Measurements from ENCODE around the gene EIF3B.
A peak's percentile ranks its signal among the peaks of the same experiment; 100 is the strongest.
"Not testable (repeated sequence)": the region's sequence is repeated elsewhere in the genome, so short reads cannot be mapped to it uniquely, and the experiment has no call there.

The EIF3B gene

DNA sequence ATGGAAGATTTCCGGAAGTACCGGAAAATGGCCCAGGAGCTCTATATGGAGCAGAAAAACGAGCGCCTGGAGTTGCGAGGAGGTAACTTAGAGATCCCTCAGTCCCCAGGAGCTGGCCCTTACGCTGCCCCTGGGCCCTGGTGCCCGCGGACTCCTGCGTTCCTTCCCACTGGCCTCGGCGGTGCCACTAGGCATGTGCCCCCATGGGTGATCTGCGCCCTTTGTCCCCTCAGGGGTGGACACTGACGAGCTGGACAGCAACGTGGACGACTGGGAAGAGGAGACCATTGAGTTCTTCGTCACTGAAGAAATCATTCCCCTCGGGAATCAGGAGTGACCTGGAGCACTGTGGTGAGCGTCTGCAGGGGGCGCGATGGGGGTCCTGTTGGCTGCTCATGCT is 24.5 kb downstream of the EIF3B start:
- DNase-seq = no peak

DNA sequence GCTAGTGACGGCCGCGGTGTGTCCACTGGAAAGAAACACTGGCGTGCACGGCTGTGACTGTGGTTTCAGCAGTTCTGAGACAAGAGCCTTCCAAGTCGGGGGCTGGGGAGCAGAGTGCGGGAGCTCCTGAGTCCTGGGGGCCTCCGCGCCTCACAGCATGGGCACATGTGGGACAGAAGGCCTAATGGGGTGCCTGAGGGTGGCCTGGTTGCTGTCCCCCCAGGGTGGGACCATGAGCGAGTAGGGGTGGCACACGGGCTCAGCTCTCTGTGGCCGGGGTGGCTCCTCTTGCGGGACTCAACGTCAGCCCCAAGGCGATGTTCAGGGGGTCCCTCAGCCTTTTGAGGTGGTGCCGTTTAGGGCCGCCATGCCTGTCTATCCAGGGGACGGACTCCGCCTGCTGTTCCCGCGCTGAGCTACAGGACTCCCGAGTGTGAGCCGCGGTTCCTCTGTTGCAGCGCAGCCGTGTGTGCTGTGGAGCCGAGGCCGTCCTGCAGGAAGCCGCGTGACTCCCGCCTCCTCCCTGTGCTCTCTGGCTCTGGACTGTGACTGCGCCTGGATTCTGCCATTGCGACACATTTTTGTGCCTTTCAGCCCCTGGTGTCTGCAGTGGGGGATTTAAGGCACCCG is 25.3 kb downstream of the EIF3B start:
- DNase-seq = no peak

DNA sequence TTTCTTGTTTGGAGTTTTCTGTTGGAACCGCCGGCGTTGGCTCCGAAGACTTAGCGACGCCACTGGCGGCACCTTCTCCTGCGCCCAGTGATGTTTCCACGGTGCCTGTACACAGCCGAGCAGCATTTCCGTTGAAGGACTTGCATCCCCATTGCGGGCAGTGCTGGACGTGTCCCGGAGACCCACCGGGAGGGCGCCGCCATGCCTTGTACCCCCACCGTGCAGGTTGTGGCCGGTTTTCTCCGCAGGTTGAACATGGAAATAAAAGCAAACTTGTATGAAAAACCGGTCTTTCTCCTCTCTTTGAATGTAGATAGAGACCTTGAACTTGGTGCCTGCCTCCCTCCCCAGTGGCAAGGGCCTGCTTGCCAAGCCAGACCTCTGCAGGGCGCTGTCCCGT is 25.8 kb downstream of the EIF3B start:
- DNase-seq = no peak

DNA sequence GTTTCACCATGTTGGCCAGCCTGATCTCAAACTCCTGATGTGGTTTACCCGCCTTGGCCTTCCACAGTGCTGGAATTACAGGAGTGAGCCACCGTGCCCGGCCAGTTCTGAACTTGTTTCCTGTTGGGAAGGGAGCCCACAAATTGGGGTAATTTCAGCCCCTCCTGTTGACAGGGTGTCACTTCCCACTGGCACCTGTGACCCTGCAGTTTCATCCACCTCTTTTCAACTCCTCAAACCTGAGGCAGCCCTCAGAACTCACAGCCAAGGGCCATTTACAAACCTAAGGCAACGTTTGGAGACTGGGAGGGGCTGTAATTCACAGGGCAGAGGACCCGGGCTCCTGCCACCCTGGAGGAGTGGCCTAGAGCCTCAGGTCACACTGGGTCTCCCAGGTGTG is 26.6 kb downstream of the EIF3B start:
- no peak for DNase-seq

DNA sequence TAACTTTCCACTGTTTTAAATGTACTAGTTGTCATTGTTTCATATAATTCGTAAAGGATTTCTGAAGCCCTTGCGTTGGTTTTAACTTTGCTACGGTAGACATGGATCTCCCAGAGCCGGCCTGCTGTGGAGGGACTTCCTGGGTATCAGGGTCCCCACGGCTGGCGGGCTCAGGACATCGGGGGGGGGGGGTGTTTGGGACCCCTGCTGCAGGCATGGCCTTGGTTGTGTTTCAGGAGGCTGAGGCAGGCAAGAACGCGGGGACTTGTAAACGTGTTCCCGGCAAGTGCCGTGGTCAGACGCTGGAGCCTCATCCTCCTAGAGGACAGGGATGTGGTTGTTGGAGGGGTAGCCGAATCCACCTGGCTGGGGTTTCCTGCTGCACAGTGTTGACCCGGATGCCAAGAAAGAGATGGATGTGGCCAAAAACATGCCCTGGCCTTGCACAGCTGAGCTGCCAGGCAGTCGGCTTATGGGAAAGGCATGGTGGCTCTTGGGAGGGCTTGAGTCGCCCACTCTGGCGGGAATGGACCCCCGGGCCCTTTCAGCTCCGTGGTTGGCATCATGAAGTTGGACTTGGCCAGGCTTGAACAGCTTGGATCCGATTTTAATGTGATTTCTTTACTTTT is 27.4 kb downstream of the EIF3B start:
- DNase-seq = no peak

DNA sequence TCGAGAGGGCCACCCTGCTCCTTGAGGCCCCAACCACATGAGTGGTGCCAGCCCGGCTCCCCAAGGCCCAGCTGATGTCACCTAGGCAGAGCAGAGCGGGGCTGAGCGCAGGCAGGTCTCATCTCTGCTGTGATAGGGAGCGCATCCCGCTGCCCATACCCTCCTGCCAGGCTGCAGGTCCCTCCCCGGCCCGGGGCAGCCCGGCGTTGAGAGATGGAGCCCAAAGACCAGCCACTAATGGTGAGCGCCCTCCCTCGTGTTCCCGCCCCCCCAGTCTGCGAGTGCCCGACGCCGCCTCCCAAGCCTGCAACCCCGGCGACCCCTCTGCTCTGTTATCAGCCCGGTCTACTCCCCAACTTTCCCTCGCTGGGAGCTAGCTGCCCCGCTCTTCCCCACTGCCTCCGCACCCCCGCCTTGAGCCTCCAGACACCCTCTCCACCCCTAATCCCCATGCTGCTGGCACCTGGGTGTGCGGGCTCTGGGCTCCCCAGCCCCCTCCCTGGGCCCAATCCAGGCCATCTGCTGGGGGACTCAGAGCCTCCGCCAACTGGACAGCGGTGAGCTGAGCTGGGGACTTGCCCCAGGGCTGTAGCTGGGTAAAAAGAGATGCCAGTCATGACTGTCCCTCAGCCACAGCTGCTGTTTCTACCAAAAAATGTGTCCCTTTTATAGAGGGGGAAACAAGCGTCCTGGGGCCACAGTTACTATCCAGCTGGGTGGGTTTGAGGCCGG is 29.1 kb downstream of the EIF3B start:
- DNase-seq = no peak

DNA sequence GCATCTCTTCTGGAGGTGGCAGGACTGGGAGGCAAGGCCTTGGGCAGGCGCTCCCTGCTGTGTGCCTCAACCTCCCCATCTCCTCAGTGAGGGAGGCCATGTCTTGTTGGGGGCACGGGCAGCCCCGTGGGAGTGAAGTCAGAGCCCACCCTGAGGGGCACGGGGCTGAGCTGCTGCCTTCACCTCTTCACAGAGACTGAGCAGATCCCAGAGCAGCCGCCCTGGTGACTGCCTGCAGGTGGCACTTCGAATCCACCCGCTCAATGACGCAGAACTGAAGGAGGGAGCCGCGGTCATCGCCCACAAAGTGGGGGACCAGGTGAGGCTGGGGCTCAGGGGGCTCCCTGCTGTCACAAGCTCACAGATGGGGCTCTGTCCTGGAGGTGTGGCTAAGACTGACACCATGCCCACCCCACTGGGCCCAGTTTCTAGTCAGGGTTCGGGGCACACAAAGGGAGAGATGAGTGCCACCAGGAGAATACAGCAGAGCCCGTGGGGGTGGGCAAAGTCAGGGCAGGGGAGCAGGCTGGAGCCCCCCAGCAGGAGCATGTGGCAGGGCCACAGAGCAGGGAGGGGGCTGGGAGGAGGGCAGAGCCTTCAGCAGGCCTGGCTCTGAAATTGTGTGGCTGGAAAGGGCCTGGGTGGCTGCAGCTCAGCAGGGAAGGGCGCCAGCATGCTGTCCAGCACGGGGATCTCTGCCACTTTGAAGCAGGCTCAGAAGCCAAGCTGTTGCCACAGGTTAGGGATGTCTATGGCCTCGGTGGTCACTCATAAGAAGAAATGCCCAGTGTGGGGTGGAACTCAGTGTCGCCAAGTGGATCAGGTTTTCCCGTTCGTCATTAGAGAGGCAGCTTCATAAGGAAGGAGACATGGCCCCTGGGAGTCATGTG is 30.0 kb downstream of the EIF3B start:
- no peak for DNase-seq

DNA sequence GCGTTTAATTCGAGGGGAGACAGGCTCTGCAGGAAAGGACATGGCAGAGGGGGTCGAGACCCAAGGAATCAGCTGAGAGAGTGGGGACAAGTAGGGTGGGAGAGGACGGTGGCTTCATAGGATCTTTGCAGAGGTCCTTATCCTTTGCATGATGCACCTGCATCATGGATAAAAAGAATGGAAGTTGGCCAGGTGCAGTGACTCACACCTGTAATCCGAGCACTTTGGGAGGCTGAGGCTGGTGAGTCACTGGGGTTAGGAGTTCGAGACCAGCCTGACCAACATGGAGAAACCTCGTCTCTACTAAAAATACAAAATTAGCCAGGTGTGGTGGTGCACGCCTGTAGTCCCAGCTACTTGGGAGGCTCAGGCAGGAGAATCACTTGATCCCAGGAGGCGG is 31.5 kb downstream of the EIF3B start:
- not testable (repeated sequence) for DNase-seq

DNA sequence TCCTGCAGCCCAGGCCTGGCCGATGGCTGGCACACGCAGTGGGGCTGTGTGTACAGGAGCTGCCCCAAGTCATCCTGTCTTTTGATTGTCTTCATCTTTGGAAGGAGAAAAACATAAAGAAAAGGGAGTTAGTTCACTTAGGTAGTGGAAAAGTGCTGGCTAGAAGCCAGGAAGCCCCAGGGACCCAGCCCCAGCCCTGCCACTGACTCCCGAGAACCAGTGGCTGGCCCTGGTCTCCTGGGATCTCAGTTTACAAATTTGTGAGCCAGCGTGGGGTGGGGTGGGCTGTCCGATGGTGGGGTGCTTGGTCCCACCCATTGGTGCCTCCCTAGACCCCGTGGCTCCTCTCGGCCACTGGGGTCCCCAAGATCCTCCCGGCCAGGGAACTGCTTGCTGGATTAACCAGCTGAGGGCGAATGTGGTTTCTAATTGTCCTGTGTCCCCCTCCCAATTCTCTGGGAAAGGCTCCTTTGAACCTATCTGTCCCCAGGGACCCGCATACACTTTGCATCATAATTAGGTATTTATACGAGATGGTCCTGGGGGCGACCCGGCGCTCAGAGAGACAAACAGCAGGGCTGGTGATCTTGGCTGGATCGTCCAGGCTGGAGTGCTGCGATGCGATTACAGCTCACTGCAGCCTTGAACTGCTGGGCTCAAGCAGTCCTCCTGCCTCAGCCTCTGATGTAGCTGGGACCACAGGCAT is 32.5 kb downstream of the EIF3B start:
- no peak for DNase-seq

DNA sequence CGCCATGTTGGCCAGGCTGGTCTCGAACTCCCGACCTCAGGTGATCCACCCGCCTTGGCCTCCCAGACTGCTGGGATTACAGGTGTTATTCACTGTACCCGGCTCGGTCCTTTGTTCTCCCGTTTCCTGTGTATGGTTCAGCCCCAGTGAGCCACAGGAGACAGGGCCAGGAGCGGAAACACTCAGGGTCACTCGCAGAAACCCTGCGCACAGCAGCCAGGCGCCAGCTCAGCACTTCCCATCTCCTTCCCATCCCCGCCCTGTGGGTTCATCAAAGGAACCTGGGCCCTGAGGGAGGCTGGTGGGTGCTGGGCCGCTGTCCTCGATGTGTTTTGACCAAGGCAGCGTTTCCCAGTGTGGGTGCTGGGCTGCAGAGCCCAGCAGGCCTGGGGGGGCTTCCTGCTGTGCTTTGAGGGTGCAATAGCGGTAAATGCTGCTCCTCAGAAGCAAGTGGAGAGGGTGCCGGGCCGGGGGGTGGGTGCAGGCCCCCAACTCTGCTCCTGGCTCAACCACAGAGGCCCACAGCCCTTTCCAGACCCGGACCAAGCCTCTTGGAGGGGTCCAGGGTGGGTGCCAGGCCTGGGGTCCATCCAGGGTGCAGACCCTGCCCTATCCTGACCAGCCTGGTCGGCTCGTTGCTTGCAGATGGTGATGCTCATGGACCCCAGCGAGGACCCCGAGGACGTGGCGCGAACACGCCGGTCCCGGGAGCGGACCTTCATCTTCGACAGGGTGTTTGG is 33.4 kb downstream of the EIF3B start:
- DNase-seq = no peak

DNA sequence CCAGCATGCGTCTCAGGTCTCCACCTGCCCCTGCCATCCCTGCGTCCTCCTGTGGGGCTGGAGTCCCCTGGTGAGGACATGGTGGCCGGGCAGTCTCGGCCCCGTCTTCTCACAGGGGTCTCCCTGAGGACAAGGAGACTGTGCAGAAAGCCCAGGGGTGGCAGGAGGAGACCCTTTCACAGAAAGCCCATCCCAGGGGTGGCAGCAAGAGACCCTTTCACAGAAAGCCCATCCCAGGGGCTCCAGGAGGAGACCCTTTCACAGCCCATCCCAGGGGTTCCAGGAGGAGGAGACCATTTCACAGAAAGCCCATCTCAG is 34.0 kb downstream of the EIF3B start:
- DNase-seq = no peak

DNA sequence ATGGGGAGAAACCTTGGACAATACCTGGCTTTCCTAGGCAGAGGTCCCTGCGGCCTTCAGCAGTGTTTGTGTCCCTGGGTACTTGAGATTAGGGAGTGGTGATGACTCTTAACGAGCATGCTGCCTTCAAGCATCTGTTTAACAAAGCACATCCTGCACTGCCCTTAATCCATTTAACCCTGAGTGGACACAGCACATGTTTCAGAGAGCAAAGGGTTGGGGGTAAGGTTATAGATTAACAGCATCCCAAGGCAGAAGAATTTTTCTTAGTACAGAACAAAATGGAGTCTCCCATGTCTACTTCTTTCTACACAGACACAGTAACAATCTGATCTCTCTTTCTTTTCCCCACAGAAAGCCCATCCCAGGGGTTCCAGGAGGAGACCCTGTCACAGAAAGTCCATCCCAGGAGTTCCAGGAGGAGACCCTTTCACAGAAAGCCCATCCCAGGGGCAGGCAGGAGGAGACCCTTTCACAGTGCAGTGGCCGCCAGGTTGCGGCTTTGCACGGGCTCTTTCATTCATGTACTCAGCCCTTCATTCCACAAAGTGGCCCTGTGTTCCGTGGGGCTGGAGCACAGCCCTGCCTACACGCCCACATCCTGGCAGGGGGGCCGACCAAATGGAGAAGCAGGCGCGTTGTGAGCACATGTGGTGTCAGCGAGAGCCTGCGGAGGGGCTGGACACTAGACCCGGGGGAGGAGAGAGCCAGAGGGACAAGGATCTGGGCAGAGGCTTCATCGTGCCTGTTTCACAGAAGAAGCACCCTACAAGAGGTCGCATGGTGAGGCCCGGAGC is 35.6 kb downstream of the EIF3B start:
- not testable (repeated sequence) for DNase-seq

DNA sequence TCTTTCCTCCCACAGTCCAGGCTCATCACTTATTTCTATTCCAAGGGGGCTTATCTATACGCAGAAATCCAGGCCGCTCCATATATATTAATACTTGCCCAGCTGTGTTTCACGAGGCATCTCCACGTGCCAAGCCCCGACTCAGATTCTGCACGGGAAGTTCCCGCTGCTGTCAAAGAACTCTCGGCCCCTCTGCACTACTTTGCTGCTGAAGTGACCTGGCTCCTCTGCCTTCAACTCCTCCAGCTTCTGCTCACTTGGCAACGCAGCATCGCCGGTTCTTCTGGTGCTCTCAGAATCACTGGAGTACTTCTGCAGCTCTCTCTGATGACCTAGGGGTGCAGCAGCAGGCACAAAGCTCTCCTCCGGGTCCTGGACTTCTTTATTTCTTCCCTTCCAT is 39.1 kb downstream of the EIF3B start:
- no peak for DNase-seq

DNA sequence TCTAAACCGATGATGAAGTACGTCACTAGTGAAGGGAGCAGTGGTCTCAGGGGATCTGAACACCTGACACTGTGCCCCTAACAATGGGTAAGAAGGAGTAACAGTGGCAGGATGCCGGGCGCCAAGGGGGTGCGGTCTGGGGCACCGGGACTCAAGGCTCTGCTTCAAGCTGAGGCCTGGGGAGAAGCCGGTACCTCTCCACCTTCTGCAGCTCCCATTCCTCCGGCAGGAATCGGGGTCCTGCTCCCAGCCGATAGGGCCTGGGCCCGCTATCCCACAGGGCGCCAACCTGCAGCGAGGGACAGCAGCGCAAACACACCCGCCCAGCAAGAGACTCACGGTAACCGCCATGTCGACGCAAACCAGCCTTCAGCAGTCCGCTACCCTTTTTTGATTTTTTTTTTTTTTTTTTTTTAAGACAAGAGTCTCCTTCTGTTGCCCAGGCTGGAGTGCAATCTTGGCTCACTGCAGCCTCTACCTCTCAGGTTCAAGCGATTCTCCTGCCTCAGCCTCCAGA is 40.0 kb downstream of the EIF3B start:
- DNase-seq = no peak

DNA sequence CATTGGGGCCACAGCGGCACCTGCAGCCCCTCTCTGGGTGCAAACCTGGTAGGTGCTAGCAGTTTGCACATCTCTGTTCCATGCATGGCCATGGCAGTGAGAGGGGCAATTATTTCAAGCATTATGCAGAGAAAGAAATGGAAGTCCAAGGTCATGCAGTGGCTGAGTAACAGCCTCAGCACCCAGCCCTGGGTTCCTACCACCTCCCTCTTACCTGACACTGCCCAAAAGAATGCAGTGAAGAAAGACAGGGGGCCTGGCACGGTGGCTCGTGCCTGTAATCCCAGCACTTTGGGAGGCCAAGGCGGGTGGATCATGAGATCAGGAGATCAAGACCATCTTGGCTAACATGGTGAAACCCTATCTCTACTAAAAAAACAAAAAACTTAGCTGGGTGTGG is 43.9 kb downstream of the EIF3B start:
- DNase-seq = no peak

DNA sequence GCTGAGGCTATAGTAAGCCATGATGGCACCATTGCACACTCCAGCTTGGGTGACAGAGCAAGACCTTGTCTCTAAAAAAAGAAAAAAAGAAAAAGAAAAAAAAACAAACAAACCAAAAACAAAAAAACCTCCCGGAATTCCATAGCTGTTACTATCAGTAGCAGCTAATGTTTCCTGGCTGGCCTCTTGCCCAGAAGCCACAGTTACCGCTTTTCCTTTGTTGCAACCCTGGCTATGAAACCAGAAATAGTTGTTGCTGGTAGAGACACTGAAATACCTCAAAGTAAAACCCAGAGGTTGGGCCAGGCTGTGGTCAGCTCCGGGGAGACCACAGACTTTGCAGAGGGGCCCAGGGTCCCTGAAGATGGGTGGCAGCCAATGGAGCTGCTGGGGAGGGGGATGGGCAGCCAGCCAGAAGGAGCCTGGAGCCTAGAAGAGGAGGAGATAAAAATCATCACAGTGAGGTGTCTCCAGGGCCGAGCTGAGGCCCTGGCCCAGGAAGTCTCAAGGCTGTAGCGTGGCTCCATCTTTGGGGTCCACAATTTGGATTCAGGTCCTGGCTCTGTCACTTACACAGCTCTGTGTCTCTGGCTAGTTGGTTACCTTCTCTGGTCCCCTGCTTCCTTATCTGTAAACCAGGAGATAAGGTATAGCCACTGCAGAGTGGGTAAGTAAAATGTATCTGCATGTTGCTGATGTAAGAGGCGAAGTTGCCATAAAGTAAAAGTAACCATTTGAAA is 45.4 kb downstream of the EIF3B start:
- DNase-seq = no peak

DNA sequence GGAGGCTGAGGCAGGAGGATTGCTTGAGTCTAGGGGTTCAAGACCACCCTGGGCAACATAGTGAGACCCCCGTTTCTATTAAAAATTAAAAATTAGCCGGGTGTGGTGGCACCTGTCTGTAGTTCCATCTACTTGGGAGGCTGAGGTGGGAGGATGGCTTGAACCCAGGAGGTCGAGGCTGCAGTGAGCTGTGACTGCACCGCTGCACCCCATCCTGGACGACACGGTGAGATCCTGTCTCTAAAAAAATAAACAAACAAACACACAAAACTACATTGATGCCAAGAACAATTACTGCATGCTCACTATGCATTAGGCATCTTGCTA is 48.0 kb downstream of the EIF3B start:
- no peak for DNase-seq

DNA sequence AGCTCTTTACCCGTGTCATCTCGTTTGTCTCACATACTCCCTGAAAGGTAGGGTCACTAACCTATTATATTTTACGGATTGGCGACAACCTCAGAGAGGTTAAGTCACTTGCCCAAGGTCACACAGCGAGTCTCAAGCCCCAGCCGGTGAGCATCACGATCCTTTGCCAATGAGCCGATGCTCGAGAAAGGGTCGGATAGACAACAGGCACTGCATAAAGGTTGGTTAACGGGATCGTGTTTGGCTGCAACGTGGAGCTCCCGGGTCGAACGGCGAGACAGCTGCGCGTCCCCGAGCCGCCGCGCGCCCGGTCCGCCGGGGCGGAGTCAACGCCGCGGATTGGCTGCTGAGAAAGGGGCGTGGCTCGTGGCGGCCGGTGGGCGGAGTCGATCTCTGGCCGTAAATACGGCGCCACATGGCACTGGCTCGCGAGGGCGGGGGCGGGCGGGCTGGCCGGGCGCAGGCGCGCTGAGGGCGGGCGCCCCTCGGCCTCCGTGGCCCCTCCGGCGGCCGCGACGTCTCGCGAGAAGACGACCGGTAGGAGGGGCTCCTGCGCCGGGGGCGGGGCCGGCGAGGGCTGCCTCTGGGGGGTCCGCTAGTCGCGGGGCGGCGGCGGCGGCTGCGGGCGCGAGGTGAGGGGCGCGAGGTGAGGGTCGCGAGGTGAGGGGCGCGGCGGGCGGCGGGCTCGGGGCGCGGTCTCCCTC is 48.5 kb downstream of the EIF3B start, which contains the start of gene CHST12:
Gene CHST12, plus strand, starts transcription at position 598 of the 704 bp plus-strand sequence. CDS start 29,029 bp downstream, outside the sequence.
- DNase-seq = peak; percentile 91

Data from activated CD4-positive, alpha-beta T cell treated with anti-CD3 and anti-CD28 coated beads for 1 hour (primary cell).